ACC112 (cell line): ENCODE results near the gene POTEF.
"Not testable (repeated sequence)": the region's sequence is repeated elsewhere in the genome, so short reads cannot be mapped to it uniquely, and the experiment has no call there.

Experiments
- H2AFZ ChIP-seq: fragments of 200-600 bp; sonication (generic); one replicate; pipeline ENCODE4 v1.6.0; 2017; ENCODE audit warnings: antibody characterized with exemption, low read length; ENCODE audit not compliant: unreplicated experiment
- H3K27ac ChIP-seq: fragments of 200-600 bp; sonication (generic); 2 replicates; pipeline ENCODE4 v1.5.1; 2014; ENCODE audit warnings: low read depth, mild to moderate bottlenecking, antibody characterized with exemption, low read length, moderate library complexity
- H3K27me3 ChIP-seq: fragments of 200-600 bp; sonication (generic); 2 replicates; pipeline ENCODE4 v1.6.1; 2014; ENCODE audit warnings: mild to moderate bottlenecking, antibody characterized with exemption, low read length, moderate library complexity, mixed read lengths; ENCODE audit not compliant: insufficient read depth
- H3K36me3 ChIP-seq: fragments of 200-600 bp; sonication (generic); 2 replicates; pipeline ENCODE4 v1.6.1; 2016; ENCODE audit warnings: mild to moderate bottlenecking, antibody characterized with exemption, low read length, moderate library complexity, mixed read lengths; ENCODE audit not compliant: insufficient read depth
- H3K4me1 ChIP-seq: fragments of 200-600 bp; sonication (generic); one replicate; pipeline ENCODE4 v1.6.1; 2016; ENCODE audit warnings: low read length, mixed read lengths; ENCODE audit not compliant: insufficient read depth, unreplicated experiment, control insufficient read depth
- H3K4me3 ChIP-seq: fragments of 200-600 bp; sonication (generic); 2 replicates; pipeline ENCODE4 v1.5.1; 2014; ENCODE audit warnings: mild to moderate bottlenecking, low read depth, low read length
- H3K79me2 ChIP-seq: fragments of 200-600 bp; sonication (generic); one replicate; pipeline ENCODE4 v1.6.0; 2016; ENCODE audit warnings: low read length; ENCODE audit not compliant: control insufficient read depth, unreplicated experiment, insufficient read depth

POTEF gene

DNA sequence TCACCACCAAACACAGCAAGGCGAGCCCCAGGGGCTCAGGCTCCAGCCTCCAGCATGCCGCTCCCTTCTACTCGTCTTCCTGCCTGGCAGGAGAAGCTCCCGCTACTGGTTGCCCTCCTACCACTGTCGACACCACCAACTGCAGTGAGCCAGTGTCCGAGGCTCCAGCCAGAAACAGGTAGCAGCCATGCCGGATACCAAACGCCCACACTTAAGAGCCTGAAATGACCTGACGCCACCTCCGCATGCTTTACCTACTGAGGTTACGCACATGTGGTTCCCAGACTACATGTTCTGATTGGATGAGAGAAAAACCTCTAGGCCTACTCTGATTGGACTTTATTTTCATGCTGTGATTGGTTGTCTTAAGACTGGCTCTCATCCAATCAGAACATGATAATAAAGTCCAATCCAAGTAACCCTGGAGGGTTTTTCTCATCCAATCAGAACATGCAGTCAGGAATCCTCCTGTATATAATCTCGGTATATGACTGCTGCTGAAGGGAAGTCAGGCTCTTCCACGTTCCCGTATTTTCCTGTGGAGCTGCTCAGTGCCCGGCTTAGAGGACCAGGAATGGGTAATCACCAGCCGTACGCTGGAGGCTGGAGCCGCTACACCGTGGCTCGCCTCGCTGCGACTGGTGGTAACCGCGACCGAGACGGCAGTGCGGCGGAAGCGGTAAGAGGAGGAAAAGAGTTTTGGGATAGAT is at the start of gene POTEF:
TSS of gene POTEF (minus strand) at position 103 of the 710 bp plus-strand sequence. CDS start 8,707 bp downstream, outside the sequence.
- H3K27me3 ChIP-seq, H3K4me1 ChIP-seq, H2AFZ ChIP-seq, H3K4me3 ChIP-seq, H3K79me2 ChIP-seq, H3K36me3 ChIP-seq, H3K27ac ChIP-seq: not testable (repeated sequence)

GRCh38 chr2:130174866-130175265 is 45.8 kb upstream of the POTEF start:
- not testable (repeated sequence) for H3K4me1 ChIP-seq, H3K4me3 ChIP-seq, H2AFZ ChIP-seq, H3K27me3 ChIP-seq, H3K27ac ChIP-seq, H3K36me3 ChIP-seq
- peaks cover 36% of the 10 kb centered on the region for H3K79me2 ChIP-seq

DNA sequence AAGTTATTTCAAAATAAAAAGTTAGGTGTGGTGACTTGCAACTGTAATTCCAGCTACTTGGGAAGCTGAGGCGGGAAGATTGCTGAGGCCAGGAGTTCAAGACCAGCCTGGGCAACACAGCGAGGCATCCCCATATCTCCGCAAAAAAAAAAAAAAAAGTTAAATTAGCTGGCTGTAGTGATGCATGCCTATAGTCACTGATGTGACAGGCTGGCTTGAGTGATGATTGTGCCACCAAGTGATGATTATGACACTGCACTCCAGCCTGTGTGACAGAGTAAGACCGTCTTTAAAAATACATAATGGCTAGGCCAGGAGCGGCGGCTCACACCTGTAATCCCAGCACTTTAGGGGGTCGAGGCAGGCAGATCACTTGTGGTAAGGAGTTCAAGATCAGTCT is 40.9 kb upstream of the POTEF start:
- no peak overlapping the region for H2AFZ ChIP-seq
- H3K27me3 ChIP-seq = no peaks in the 10 kb centered on the region
- H3K4me1 ChIP-seq = peaks cover 2% of the 10 kb centered on the region
- H3K36me3 ChIP-seq = 0 out of 2 replicates have a peak, but pooled peaks cover 7% of the 10 kb centered on the region
- no peak overlapping the region for H3K27ac ChIP-seq
- H3K4me3 ChIP-seq = no peak overlapping the region
- peaks cover 2% of the 10 kb centered on the region for H3K79me2 ChIP-seq

DNA sequence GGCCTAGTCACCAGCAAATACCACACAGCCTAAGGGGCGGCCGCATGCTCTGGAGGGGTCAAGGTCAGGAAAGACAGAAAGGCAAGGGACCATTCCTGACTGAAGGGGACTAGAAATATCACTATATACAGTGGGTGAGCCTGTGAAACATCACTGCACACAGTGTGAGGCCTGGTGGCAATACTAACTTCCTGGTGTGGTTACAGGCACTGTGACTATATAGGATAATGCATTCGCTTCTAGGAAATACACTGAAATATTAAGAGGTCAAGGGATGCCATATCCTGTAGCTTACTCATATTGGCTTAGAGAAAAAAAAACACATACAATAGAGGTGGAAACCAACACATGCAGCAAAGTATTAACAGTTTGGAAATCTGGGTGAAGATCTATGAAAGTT is 40.1 kb upstream of the POTEF start:
- H3K4me1 ChIP-seq, H2AFZ ChIP-seq, H3K79me2 ChIP-seq, H3K27me3 ChIP-seq, H3K4me3 ChIP-seq, H3K36me3 ChIP-seq, H3K27ac ChIP-seq: not testable (repeated sequence)

- H2AFZ ChIP-seq, H3K27ac ChIP-seq, H3K79me2 ChIP-seq, H3K4me1 ChIP-seq, H3K36me3 ChIP-seq, H3K27me3 ChIP-seq, H3K4me3 ChIP-seq: not testable (repeated sequence)
These were observed 37.6 kb upstream of the POTEF start for GRCh38 chr2:130166611-130167010.

DNA sequence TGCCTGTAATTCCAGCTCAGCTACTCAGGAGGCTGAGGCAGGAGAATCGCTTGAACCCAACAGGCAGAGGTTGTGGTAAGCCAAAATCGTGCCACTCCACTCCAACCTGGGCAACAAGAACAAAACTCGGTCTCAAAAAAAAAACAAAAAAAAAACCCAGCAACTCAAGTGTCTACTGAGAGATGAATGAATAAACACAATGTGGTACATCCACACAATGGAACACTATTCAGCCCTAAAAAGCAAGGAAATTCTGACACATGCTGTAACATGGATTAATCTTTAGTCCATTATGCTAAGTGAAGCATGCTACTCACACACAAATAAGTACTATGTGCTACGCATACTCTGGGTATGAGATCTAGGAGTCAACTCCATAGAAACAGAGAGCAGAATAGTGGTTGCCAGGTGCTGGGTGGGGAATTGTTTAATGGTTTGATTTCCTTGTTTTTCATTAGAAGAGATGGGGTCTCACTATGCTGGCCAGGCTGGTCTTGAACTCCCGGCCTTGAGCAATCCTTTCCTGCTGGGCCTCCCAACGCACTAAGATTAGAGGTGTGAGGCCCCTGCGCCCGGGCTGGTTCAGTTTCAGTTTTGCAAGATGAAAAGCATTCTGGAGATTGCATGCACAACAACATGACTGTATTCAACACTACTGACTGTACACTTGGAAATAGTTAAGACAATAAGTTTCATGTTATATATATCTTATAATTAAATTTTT is 36.4 kb upstream of the POTEF start:
- Histone ChIP-seq H3K79me2 (no peaks in the 10 kb centered on the region), H3K36me3 (0 out of 2 replicates have a peak, but pooled peaks cover 4% of the 10 kb centered on the region), H3K4me1 (no peaks in the 10 kb centered on the region), H3K27me3 (no peaks in the 10 kb centered on the region), H3K27ac (no peak overlapping the region), H3K4me3 (no peak overlapping the region), H2AFZ (no peak overlapping the region)

DNA sequence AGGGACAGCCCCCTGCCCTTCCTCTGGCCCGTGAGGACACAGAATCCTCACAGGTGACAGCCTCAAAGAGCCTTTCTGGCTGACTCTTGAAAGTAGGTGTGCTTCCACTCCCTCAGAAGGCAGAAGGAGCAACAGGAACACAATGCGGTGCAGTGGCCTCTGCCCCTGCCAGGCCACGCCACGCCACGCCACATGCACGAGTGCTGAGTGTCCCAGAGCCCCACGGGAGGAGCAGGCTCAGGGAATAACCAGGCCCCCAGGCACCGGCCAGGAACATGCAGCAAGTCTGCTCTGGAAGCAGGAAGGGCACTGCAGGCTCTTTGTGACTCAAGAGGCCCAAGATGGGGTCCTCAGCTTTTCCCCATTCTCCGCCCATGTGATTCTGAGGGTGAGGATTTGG is 33.9 kb upstream of the POTEF start:
- Histone ChIP-seq H3K27ac (no peak overlapping the region), H3K79me2 (no peaks in the 10 kb centered on the region), H3K4me1 (no peaks in the 10 kb centered on the region), H3K36me3 (0 out of 2 replicates have a peak, but pooled peaks cover 4% of the 10 kb centered on the region), H3K4me3 (no peak overlapping the region), H2AFZ (no peak overlapping the region), H3K27me3 (no peaks in the 10 kb centered on the region)

DNA sequence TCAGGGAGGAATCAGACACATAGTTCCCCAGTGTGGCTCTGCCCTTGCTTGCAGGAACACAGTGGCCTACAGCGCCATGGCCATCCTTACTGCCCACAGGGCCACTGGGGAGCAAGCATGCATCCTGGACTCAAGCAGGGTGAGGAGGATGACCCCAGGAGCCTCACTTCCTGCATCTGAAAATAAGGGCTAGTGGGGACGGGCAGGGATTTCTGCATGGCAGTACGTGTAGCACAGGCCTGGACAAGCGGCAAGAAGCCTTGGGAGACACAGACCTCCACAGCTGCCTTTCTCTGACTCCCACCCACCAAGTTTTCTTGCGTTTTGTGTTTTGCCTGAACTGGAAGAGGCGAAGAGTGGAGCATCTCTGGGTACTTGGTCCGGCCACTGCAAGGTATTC is 33.5 kb upstream of the POTEF start:
- not testable (repeated sequence) for H3K79me2 ChIP-seq, H3K36me3 ChIP-seq, H3K4me1 ChIP-seq, H3K4me3 ChIP-seq, H3K27me3 ChIP-seq, H3K27ac ChIP-seq, H2AFZ ChIP-seq

GRCh38 chr2:130160838-130161705 is 32.0 kb upstream of the POTEF start:
- not testable (repeated sequence) for H2AFZ ChIP-seq, H3K27me3 ChIP-seq, H3K27ac ChIP-seq, H3K4me3 ChIP-seq, H3K4me1 ChIP-seq, H3K79me2 ChIP-seq, H3K36me3 ChIP-seq

GRCh38 chr2:130160131-130160530 is 31.1 kb upstream of the POTEF start:
- Histone ChIP-seq H3K4me3 (no peak overlapping the region), H3K27me3 (no peaks in the 10 kb centered on the region), H3K4me1 (no peaks in the 10 kb centered on the region), H3K27ac (no peak overlapping the region), H2AFZ (no peak overlapping the region), H3K79me2 (no peaks in the 10 kb centered on the region), H3K36me3 (no peaks in the 10 kb centered on the region)
